Parathyroid adenoma (tissue), 2 donors: ENCODE data around the gene CDH4.

Source experiments
- H2AFZ ChIP-seq: fragments of 300-600 bp; sonication (generic); one replicate; pipeline ENCODE4 v1.7.0; 2017; ENCODE audit warnings: antibody characterized with exemption, mild to moderate bottlenecking
- H3K27ac ChIP-seq: fragments of 300-600 bp; sonication (generic); one replicate; pipeline ENCODE4 v1.7.0; 2017
- H3K27me3 ChIP-seq: fragments of 300-600 bp; sonication (generic); one replicate; pipeline ENCODE4 v1.7.0; 2017; ENCODE audit warnings: low read length; ENCODE audit not compliant: control insufficient read depth, insufficient read depth
- H3K36me3 ChIP-seq: fragments of 300-600 bp; sonication (generic); one replicate; pipeline ENCODE4 v1.7.0; 2017; ENCODE audit warnings: low read length; ENCODE audit not compliant: control insufficient read depth, insufficient read depth
- H3K4me1 ChIP-seq: fragments of 300-600 bp; sonication (generic); one replicate; pipeline ENCODE4 v1.7.0; 2017; ENCODE audit warnings: control low read depth
- H3K4me2 ChIP-seq: fragments of 300-600 bp; sonication (generic); one replicate; pipeline ENCODE4 v1.7.0; 2017; ENCODE audit warnings: low read length
- H3K4me3 ChIP-seq: fragments of 300-600 bp; sonication (generic); one replicate; pipeline ENCODE4 v1.7.0; 2017; ENCODE audit warnings: low read depth, low read length
- H3K79me2 ChIP-seq: fragments of 300-600 bp; sonication (generic); one replicate; pipeline ENCODE4 v1.7.0; 2017; ENCODE audit warnings: control low read depth
- H3K9ac ChIP-seq: fragments of 300-600 bp; sonication (generic); one replicate; pipeline ENCODE4 v1.7.0; 2017; ENCODE audit warnings: mild to moderate bottlenecking
- H3K9me3 ChIP-seq: fragments of 300-600 bp; sonication (generic); one replicate; pipeline ENCODE4 v1.7.0; 2017; ENCODE audit warnings: low read length; ENCODE audit not compliant: control insufficient read depth
- TF ChIP-seq, protein P1 (sequence below): fragments of 300-600 bp; sonication (generic); IDR thresholded peaks from one replicate; pipeline ENCODE4 v1.7.0; 2017; ENCODE audit warnings: antibody characterized with exemption, mild to moderate bottlenecking
- donor health status: primary hyperparathyroidism.

Gene CDH4

DNA sequence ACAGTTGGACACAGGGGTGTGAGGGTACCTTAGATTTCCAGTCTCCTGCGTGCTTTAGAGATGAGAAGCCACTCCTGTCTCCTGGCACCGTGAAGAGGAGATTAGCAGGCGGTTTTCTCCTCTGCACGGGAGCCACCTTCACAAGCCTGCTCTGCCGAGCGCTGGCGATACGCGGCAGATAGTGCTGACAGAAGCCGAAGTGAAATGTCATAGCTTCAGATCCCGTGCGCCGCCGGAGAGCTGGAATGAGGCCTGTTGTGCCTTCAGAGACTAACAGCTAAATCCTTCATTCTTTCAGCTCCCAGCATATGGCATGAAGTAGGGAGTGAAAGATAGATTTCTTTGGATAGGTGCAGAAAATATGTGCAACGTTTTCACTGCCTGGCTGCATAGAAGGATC is 442.6 kb downstream of the CDH4 start:
- H3K4me1 ChIP-seq = no peaks in the 10 kb centered on the region
- no peaks in the 10 kb centered on the region for H3K36me3 ChIP-seq
- H3K27ac ChIP-seq = no peak overlapping the region
- H3K79me2 ChIP-seq = no peaks in the 10 kb centered on the region
- H3K27me3 ChIP-seq = peaks cover 7% of the 10 kb centered on the region
- H3K9ac ChIP-seq = no peak overlapping the region
- H2AFZ ChIP-seq = no peak overlapping the region
- no peak overlapping the region for H3K4me2 ChIP-seq
- TF ChIP-seq, protein P1, sequence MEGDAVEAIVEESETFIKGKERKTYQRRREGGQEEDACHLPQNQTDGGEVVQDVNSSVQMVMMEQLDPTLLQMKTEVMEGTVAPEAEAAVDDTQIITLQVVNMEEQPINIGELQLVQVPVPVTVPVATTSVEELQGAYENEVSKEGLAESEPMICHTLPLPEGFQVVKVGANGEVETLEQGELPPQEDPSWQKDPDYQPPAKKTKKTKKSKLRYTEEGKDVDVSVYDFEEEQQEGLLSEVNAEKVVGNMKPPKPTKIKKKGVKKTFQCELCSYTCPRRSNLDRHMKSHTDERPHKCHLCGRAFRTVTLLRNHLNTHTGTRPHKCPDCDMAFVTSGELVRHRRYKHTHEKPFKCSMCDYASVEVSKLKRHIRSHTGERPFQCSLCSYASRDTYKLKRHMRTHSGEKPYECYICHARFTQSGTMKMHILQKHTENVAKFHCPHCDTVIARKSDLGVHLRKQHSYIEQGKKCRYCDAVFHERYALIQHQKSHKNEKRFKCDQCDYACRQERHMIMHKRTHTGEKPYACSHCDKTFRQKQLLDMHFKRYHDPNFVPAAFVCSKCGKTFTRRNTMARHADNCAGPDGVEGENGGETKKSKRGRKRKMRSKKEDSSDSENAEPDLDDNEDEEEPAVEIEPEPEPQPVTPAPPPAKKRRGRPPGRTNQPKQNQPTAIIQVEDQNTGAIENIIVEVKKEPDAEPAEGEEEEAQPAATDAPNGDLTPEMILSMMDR = no peak
- no peaks in the 10 kb centered on the region for H3K9me3 ChIP-seq
- H3K4me3 ChIP-seq = no peak overlapping the region

DNA sequence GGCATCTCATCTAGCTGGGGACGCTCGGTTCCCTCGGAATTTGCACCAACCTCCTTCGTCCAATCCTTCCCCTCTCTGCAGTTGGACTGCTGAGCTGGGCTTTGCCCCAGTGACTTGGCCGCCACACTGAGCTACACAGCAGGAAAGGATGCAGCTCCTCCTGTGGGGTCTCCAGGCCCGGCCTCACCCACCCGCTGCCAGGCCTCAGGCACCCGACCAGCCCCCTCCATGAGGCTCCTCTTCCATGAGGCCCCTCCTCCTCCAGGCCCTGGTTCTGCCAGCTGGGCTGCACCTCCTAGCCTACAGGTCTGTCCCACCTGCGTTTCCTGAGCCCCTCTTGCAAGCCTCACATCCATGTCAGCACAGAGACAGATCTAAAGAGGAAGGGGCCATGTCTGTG is 443.7 kb downstream of the CDH4 start:
- H3K9me3 ChIP-seq = no peaks in the 10 kb centered on the region
- no peak overlapping the region for H3K27ac ChIP-seq
- no peak overlapping the region for H3K4me3 ChIP-seq
- no peaks in the 10 kb centered on the region for H3K36me3 ChIP-seq
- H3K4me1 ChIP-seq = no peaks in the 10 kb centered on the region
- H2AFZ ChIP-seq = no peak overlapping the region
- TF ChIP-seq, protein P1 = no peak
- no peak overlapping the region for H3K4me2 ChIP-seq
- no peak overlapping the region for H3K9ac ChIP-seq
- H3K27me3 ChIP-seq = peaks cover 7% of the 10 kb centered on the region
- H3K79me2 ChIP-seq = no peaks in the 10 kb centered on the region

DNA sequence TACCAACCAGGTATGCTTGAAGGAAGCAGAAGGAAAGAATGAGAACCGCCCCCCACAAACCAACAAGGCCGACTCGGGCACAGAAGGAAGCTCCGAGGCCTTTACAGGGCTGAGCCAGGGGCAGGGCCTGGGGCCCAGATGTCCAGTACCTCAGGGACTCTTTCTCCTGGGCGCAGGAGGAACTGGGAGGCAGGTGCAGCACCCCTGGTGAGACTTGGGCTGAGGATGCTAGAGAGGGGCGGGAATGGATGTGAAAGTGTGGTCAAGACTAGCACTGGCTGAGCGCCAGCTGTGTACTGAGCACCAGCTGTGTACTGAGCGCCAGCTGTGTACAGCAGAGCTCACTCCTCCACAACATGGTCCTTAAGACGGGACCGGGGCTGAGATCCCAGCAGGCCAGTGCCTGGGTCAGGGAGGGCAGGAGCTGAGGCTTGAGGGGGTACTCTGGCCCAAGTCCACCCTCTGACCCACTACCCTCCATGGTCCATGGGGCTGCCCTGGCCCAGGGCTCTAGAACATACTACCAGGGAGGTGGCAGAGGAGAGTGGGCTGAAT is 444.2 kb downstream of the CDH4 start:
- Histone ChIP-seq H3K27me3 (peaks cover 7% of the 10 kb centered on the region), H3K36me3 (no peaks in the 10 kb centered on the region), H2AFZ (no peak overlapping the region), H3K79me2 (no peaks in the 10 kb centered on the region), H3K4me2 (no peak overlapping the region), H3K4me3 (no peak overlapping the region), H3K27ac (no peak overlapping the region), H3K9ac (no peak overlapping the region), H3K4me1 (no peaks in the 10 kb centered on the region), H3K9me3 (no peaks in the 10 kb centered on the region)
- TF ChIP-seq, protein P1 = no peak

DNA sequence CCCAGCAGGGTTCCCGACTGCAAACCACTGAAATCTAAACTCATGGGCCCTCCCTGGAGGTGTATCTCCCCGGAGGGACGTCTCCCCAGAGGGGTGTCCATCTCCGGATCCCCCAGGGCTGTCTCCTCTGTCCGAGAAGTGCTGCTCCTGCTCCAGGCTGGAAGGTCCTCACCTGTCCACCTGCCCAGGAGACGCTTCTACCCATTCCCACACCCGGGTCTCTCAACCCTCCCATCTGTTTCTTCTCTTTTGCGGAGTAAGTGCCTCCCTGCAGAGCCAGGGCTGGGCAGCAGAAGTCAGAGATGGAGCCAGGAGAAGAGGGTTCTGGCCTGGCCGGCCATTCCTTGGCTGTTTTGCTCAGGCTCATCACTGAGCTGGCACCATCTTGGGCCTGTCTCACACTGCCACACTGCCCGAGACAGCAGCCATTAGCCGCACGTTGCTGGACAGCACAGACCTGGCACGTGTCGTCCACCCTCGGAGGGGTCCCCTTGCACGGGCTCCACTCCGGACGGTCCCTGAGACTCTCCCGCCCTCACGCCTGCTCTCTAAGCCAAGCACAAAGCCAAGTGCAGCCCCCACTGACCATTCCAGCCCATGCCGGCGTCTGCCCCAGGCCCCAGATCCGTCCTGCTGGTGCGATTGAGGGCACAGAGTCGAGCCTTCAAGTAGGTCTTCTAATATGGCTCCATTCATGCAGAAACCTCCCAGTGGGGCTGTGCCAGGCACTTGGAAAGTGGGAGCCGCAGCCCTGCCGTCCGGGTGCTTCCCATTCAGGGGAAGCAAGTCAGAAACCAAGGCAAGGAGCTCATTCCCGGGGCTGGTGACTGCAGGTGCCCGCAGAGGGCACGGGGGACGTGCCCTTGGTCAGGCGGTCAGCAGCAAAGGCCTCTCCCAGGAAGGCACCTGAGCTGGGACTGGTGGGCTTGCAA is 445.9 kb downstream of the CDH4 start:
- H3K27ac ChIP-seq = no peak overlapping the region
- no peak overlapping the region for H2AFZ ChIP-seq
- H3K4me1 ChIP-seq = no peaks in the 10 kb centered on the region
- H3K9ac ChIP-seq = no peak overlapping the region
- H3K4me3 ChIP-seq = no peak overlapping the region
- TF ChIP-seq, protein P1 = no peak
- no peaks in the 10 kb centered on the region for H3K79me2 ChIP-seq
- H3K9me3 ChIP-seq = no peaks in the 10 kb centered on the region
- no peaks in the 10 kb centered on the region for H3K36me3 ChIP-seq
- H3K27me3 ChIP-seq = peaks cover 7% of the 10 kb centered on the region
- H3K4me2 ChIP-seq = no peak overlapping the region
